DOHH2 (cell line): Measurements from ENCODE around the gene PEX10.

Experiments used
- H3F3A ChIP-seq: fragments of 200-600 bp; sonication (generic), shearing (Covaris generic); 2 replicates; pipeline ENCODE4 v1.6.0; 2016; ENCODE audit warnings: antibody characterized with exemption, mild to moderate bottlenecking; ENCODE audit not compliant: control insufficient read depth, insufficient read depth
- H3K27ac ChIP-seq: fragments of 200-600 bp; sonication (generic); 2 replicates; pipeline ENCODE4 v1.5.1; 2014; ENCODE audit warnings: low read depth, mild to moderate bottlenecking, low read length, moderate library complexity
- H3K27me3 ChIP-seq: fragments of 200-600 bp; sonication (generic); 2 replicates; pipeline ENCODE4 v1.6.1; 2014; ENCODE audit warnings: mild to moderate bottlenecking, low read length, mixed read lengths; ENCODE audit not compliant: control insufficient read depth
- H3K36me3 ChIP-seq: fragments of 200-600 bp; sonication (generic); 2 replicates; pipeline ENCODE4 v1.6.1; 2014; ENCODE audit warnings: mild to moderate bottlenecking, low read length, moderate library complexity, mixed read lengths; ENCODE audit not compliant: control insufficient read depth
- H3K4me1 ChIP-seq: fragments of 200-600 bp; sonication (generic); 2 replicates; pipeline ENCODE4 v1.6.1; 2014; ENCODE audit warnings: mild to moderate bottlenecking, low read length, mixed read lengths; ENCODE audit not compliant: control insufficient read depth
- H3K4me2 ChIP-seq: fragments of 200-600 bp; sonication (generic); 2 replicates; pipeline ENCODE4 v1.6.0; 2014; ENCODE audit warnings: mild to moderate bottlenecking, low read length, moderate library complexity
- H3K4me3 ChIP-seq: fragments of 200-600 bp; sonication (generic); 2 replicates; pipeline ENCODE4 v1.5.1; 2014; ENCODE audit warnings: mild to moderate bottlenecking, low read length, mixed read lengths
- H3K79me2 ChIP-seq: fragments of 200-600 bp; sonication (generic); 2 replicates; pipeline ENCODE4 v1.6.1; 2014; ENCODE audit warnings: mild to moderate bottlenecking, low read length, mixed read lengths; ENCODE audit not compliant: control insufficient read depth
- H3K9me2 ChIP-seq: fragments of 200-600 bp; sonication (generic); replicated peaks from 2 replicates; pipeline ENCODE4 v1.6.1; 2014; ENCODE audit warnings: mild to moderate bottlenecking, low read length, mixed read lengths; ENCODE audit not compliant: control insufficient read depth
- H3K9me3 ChIP-seq: fragments of 200-600 bp; sonication (generic); 2 replicates; pipeline ENCODE4 v1.6.1; 2014; ENCODE audit warnings: antibody characterized with exemption, low read length, mixed read lengths; ENCODE audit not compliant: control insufficient read depth, insufficient read depth
- H4K20me1 ChIP-seq: fragments of 200-600 bp; sonication (generic); 2 replicates; pipeline ENCODE4 v1.6.0; 2014; ENCODE audit warnings: low read depth, mild to moderate bottlenecking, antibody characterized with exemption, low read length, moderate library complexity; ENCODE audit not compliant: control insufficient read depth, insufficient read depth
- CTCF ChIP-seq: fragments of 200-600 bp; sonication (generic); IDR thresholded peaks from one replicate; pipeline ENCODE4 v1.5.1; 2014; ENCODE audit warnings: antibody characterized with exemption, mild to moderate bottlenecking, low read depth, low read length; ENCODE audit not compliant: poor library complexity, severe bottlenecking
- EZH2phosphoT487 ChIP-seq: fragments of 200-600 bp; sonication (generic); IDR thresholded peaks from 2 replicates; pipeline ENCODE4 v1.6.1; 2017; ENCODE audit warnings: borderline replicate concordance, mild to moderate bottlenecking, antibody characterized with exemption, low read length, moderate library complexity, mixed read lengths

PEX10 gene

GRCh38 chr1:2354511-2355372 lies 57.6 kb downstream of the PEX10 start:
- no peaks in the 10 kb centered on the region for H3K4me1 ChIP-seq
- TF ChIP-seq EZH2phosphoT487, result no peak
- TF ChIP-seq CTCF, result no peak
- no peak overlapping the region for H3K4me2 ChIP-seq
- no peaks in the 10 kb centered on the region for H3K36me3 ChIP-seq
- no peaks in the 10 kb centered on the region for H3K27me3 ChIP-seq
- H3K9me2 ChIP-seq, result no peaks in the 10 kb centered on the region
- H4K20me1 ChIP-seq, result no peaks in the 10 kb centered on the region
- H3K9me3 ChIP-seq, result no peaks in the 10 kb centered on the region
- H3K27ac ChIP-seq, result no peak overlapping the region
- H3K79me2 ChIP-seq, result no peaks in the 10 kb centered on the region
- no peak overlapping the region for H3K4me3 ChIP-seq
- H3F3A ChIP-seq, result no peaks in the 10 kb centered on the region; the same call in 1 of the 2 replicates
